Subcutaneous adipose tissue (tissue), 4 donors: ENCODE data around the gene NSMF. TPM values are rescaled to one million over a fixed set of nuclear protein-coding genes. Genes with fewer than 3 reads are reported as not detected.

Experiments used
- CTCF ChIP-seq: fragments of 450-650 bp; IDR thresholded peaks from one replicate; pipeline ENCODE4 v1.5.1; 2016; ENCODE audit warnings: low read depth, mild to moderate bottlenecking, control low read depth, antibody characterized with exemption, moderate library complexity
- total RNA-seq, 4 donors: library from RNA; depleted of rRNA; stranded (reverse); fragments of >200 nt; gene quantifications; one replicate each; pipeline ENCODE4 v1.1.0, GENCODE V29; 2016

Gene NSMF
- total RNA-seq, 4 donors from 2014 or later = 17.7 to 37.5 (median 25.2) TPM

GRCh38 chr9:137429974-137430722 lies 29.0 kb downstream of the NSMF start:
- no peak for TF ChIP-seq CTCF

GRCh38 chr9:137429546-137429890 lies 29.6 kb downstream of the NSMF start:
- no peak for TF ChIP-seq CTCF

- no peak for TF ChIP-seq CTCF
Observed at GRCh38 chr9:137428841-137429545, 30.1 kb downstream of the NSMF start.

- TF ChIP-seq CTCF = no peak
Observed at GRCh38 chr9:137428311-137428630, 30.9 kb downstream of the NSMF start.

GRCh38 chr9:137427454-137428310 lies 31.5 kb downstream of the NSMF start:
- no peak for TF ChIP-seq CTCF

GRCh38 chr9:137426018-137426681 lies 33.0 kb downstream of the NSMF start:
- no peak for TF ChIP-seq CTCF
